GM12878 (cell line): Measurements from ENCODE around the gene TNFSF9.

ENCODE experiments used
- CBX5 ChIP-seq: sonication (generic); IDR thresholded peaks from 2 replicates; pipeline ENCODE4 v1.6.1; 2016; ENCODE audit warnings: low read depth, moderate library complexity, mild to moderate bottlenecking, inconsistent platforms
- TBL1XR1 ChIP-seq: IDR thresholded peaks from 2 replicates; pipeline ENCODE4 v1.6.1; 2012; ENCODE audit warnings: low read depth, low read length, improper control_type of control experiment
- YY1 ChIP-seq: IDR thresholded peaks from 2 replicates; pipeline ENCODE4 v1.6.1; 2011; ENCODE audit warnings: low read depth, mild to moderate bottlenecking, low read length
- ZSCAN29 ChIP-seq: fragments of 450-650 bp; IDR thresholded peaks from 2 replicates; pipeline ENCODE4 v1.6.1; 2017; ENCODE audit warnings: mild to moderate bottlenecking, moderate library complexity
- TF ChIP-seq, protein P1 (sequence below): IDR thresholded peaks from 2 replicates; pipeline ENCODE4 v1.6.1; 2011; ENCODE audit warnings: low read depth, mild to moderate bottlenecking, low read length, moderate library complexity, borderline replicate concordance; ENCODE audit errors: extremely low read depth
- TF ChIP-seq, protein P2 (sequence below), 3 experiments: IDR thresholded peaks in 2 of 3; conservative IDR thresholded peaks in 1 of 3; 2 replicates each; pipeline ENCODE4 v1.5.1; 2011; ENCODE audit warnings: low read depth in 3 of 3, low read length in 3 of 3, mild to moderate bottlenecking in 3 of 3, control low read depth in 2 of 3, moderate library complexity in 2 of 3, inconsistent platforms in 1 of 3, mixed read lengths in 1 of 3; ENCODE audit not compliant: control insufficient read depth in 2 of 3, insufficient read depth in 1 of 3; ENCODE audit errors: extremely low read depth in 1 of 3

GRCh38 chr19:6540918-6541689 is 10.3 kb downstream of the TNFSF9 start:
- TF ChIP-seq, protein P1, sequence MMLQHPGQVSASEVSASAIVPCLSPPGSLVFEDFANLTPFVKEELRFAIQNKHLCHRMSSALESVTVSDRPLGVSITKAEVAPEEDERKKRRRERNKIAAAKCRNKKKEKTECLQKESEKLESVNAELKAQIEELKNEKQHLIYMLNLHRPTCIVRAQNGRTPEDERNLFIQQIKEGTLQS: no peak
- TF ChIP-seq CBX5: no peak
- TF ChIP-seq YY1: no peak
- no peak for TF ChIP-seq ZSCAN29
- TF ChIP-seq, protein P2, sequence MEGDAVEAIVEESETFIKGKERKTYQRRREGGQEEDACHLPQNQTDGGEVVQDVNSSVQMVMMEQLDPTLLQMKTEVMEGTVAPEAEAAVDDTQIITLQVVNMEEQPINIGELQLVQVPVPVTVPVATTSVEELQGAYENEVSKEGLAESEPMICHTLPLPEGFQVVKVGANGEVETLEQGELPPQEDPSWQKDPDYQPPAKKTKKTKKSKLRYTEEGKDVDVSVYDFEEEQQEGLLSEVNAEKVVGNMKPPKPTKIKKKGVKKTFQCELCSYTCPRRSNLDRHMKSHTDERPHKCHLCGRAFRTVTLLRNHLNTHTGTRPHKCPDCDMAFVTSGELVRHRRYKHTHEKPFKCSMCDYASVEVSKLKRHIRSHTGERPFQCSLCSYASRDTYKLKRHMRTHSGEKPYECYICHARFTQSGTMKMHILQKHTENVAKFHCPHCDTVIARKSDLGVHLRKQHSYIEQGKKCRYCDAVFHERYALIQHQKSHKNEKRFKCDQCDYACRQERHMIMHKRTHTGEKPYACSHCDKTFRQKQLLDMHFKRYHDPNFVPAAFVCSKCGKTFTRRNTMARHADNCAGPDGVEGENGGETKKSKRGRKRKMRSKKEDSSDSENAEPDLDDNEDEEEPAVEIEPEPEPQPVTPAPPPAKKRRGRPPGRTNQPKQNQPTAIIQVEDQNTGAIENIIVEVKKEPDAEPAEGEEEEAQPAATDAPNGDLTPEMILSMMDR (IDR thresholded peaks at IDR 0.05 in 2 of 3, conservative IDR thresholded peaks at IDR 0.05 in 1 of 3; ENCODE audit: control insufficient read depth in 2 of 3, extremely low read depth in 1 of 3, insufficient read depth in 1 of 3, low read depth in 3 of 3, low read length in 3 of 3): no peak
- no peak for TF ChIP-seq TBL1XR1
